ENCODE data around the gene WDR70. TPM values are rescaled to one million over a fixed set of nuclear protein-coding genes. Genes with fewer than 3 reads are reported as not detected.

Gene WDR70
- total and polyA plus RNA-seq, 10 of the 15 experiments (the other 5 are each of a cell fraction or from before 2014, with no cell fraction given), result 10.9 to 33.6 (median 29.1) TPM

- no peak for TF ChIP-seq FOXK2 (IDR thresholded peaks at IDR 0.05)
- TF ChIP-seq TARDBP (IDR thresholded peaks at IDR 0.05; ENCODE audit: borderline replicate concordance), result no peak
- no peak for TF ChIP-seq MEF2B (IDR thresholded peaks at IDR 0.05; ENCODE audit: partially characterized antibody, poor library complexity, severe bottlenecking)
- TF ChIP-seq IRF4 (IDR thresholded peaks at IDR 0.05; ENCODE audit: low read depth, low read length), result no peak
- TF ChIP-seq, protein P1, sequence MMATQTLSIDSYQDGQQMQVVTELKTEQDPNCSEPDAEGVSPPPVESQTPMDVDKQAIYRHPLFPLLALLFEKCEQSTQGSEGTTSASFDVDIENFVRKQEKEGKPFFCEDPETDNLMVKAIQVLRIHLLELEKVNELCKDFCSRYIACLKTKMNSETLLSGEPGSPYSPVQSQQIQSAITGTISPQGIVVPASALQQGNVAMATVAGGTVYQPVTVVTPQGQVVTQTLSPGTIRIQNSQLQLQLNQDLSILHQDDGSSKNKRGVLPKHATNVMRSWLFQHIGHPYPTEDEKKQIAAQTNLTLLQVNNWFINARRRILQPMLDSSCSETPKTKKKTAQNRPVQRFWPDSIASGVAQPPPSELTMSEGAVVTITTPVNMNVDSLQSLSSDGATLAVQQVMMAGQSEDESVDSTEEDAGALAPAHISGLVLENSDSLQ (IDR thresholded peaks at IDR 0.05), result no peak
- no peak for TF ChIP-seq MLLT1 (IDR thresholded peaks at IDR 0.05)
Observed at GRCh38 chr5:37477426-37477825, 98.3 kb downstream of the WDR70 start (continued).

- intact Hi-C loops (cut with micrococcal nuclease; ENCODE audit: unreplicated experiment), result no loop called here
- Histone ChIP-seq H3K4me1 (ENCODE audit: control insufficient read depth, insufficient read depth, low read length) (no peaks in the 10 kb centered on the region), H3K36me3 (ENCODE audit: control insufficient read depth in 2 of 2, insufficient read depth in 2 of 2, low read length in 1 of 2) (peaks cover 0 to 2% of the 10 kb centered on the region in 2 experiments; a peak in 2 of 4 replicates), H3K4me2 (ENCODE audit: control insufficient read depth, insufficient read depth) (no peak overlapping the region), H3K9me3 (replicated peaks; ENCODE audit: control insufficient read depth, insufficient read depth, low read length) (peaks cover 3% of the 10 kb centered on the region; the same call in 2 of the 3 replicates), H3K27ac (ENCODE audit: control insufficient read depth, insufficient read depth) (no peak overlapping the region), H3K79me2 (ENCODE audit: control insufficient read depth, insufficient read depth, low read length) (no peaks in the 10 kb centered on the region), H3K27me3 (replicated peaks in 1 of 2; ENCODE audit: control insufficient read depth in 2 of 2, insufficient read depth in 2 of 2, low read length in 1 of 2) (no peaks in the 10 kb centered on the region), H2AFZ (ENCODE audit: control insufficient read depth, low read depth, low read length) (no peak overlapping the region), H3K4me3 (no peak overlapping the region), H3K9ac (ENCODE audit: control insufficient read depth, insufficient read depth, low read length) (no peak overlapping the region), H4K20me1 (ENCODE audit: control insufficient read depth, insufficient read depth) (no peaks in the 10 kb centered on the region)
- 72% methylated on average over 4 of the region's 4 CpGs for WGBS (ENCODE audit: insufficient coverage, insufficient replicate concordance, low lambda C conversion rate, missing lambda C conversion rate)
- ChIA-PET CTCF (interaction anchor here (0.6 to 0.8 kb wide), 2 partner anchors 11 to 420 kb away, joined by 3 to 4 read pairs; no protein-coding TSS in a partner anchor), RAD21 (ENCODE audit: unreplicated experiment) (no interaction called here), SMC1A (ENCODE audit: uncharacterized antibody, unreplicated experiment) (no interaction called here), POLR2A (no interaction called here)
- ATAC-seq (no peak), DNase-seq (ENCODE audit: low read depth, low spot score) (no peak), FAIRE-seq (no peak)
- no TSS peak for BruUV-seq (replicated peaks)
- in situ Hi-C loops (cut with MboI), result no loop called here
- TF ChIP-seq, protein P2, sequence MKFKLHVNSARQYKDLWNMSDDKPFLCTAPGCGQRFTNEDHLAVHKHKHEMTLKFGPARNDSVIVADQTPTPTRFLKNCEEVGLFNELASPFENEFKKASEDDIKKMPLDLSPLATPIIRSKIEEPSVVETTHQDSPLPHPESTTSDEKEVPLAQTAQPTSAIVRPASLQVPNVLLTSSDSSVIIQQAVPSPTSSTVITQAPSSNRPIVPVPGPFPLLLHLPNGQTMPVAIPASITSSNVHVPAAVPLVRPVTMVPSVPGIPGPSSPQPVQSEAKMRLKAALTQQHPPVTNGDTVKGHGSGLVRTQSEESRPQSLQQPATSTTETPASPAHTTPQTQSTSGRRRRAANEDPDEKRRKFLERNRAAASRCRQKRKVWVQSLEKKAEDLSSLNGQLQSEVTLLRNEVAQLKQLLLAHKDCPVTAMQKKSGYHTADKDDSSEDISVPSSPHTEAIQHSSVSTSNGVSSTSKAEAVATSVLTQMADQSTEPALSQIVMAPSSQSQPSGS (IDR thresholded peaks at IDR 0.05; ENCODE audit: low read length), result no peak
- TF ChIP-seq, protein P3, sequence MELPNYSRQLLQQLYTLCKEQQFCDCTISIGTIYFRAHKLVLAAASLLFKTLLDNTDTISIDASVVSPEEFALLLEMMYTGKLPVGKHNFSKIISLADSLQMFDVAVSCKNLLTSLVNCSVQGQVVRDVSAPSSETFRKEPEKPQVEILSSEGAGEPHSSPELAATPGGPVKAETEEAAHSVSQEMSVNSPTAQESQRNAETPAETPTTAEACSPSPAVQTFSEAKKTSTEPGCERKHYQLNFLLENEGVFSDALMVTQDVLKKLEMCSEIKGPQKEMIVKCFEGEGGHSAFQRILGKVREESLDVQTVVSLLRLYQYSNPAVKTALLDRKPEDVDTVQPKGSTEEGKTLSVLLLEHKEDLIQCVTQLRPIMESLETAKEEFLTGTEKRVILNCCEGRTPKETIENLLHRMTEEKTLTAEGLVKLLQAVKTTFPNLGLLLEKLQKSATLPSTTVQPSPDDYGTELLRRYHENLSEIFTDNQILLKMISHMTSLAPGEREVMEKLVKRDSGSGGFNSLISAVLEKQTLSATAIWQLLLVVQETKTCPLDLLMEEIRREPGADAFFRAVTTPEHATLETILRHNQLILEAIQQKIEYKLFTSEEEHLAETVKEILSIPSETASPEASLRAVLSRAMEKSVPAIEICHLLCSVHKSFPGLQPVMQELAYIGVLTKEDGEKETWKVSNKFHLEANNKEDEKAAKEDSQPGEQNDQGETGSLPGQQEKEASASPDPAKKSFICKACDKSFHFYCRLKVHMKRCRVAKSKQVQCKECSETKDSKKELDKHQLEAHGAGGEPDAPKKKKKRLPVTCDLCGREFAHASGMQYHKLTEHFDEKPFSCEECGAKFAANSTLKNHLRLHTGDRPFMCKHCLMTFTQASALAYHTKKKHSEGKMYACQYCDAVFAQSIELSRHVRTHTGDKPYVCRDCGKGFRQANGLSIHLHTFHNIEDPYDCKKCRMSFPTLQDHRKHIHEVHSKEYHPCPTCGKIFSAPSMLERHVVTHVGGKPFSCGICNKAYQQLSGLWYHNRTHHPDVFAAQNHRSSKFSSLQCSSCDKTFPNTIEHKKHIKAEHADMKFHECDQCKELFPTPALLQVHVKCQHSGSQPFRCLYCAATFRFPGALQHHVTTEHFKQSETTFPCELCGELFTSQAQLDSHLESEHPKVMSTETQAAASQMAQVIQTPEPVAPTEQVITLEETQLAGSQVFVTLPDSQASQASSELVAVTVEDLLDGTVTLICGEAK (IDR thresholded peaks at IDR 0.05; ENCODE audit: borderline replicate concordance), result no peak
- TF ChIP-seq SUPT20H (IDR thresholded peaks at IDR 0.05; ENCODE audit: borderline replicate concordance, control insufficient read depth, low read depth, low read length), result no peak
- no peak for TF ChIP-seq POU2F2 (IDR thresholded peaks at IDR 0.05; ENCODE audit: borderline replicate concordance, low read depth, low read length)
- no peak for TF ChIP-seq BACH1 (IDR thresholded peaks at IDR 0.05; ENCODE audit: borderline replicate concordance)
Observed at GRCh38 chr5:37478121-37478894, 99.2 kb downstream of the WDR70 start.

All from GM12878 (cell line).